H1 (cell line): ENCODE measurements around the gene SLC7A14. TPM values are rescaled to one million over a fixed set of nuclear protein-coding genes. Genes with fewer than 3 reads are reported as not detected.

Source experiments
- CTCF ChIA-PET: fragments of 300-600 bp; sonication (Branson Sonifier 250); formaldehyde crosslinking; loops from one replicate; lab custom pipeline; 2021; ENCODE audit not compliant: partially characterized antibody; lab: Charles Lee
- POLR2A ChIA-PET: fragments of 300-600 bp; sonication (Branson Sonifier 250); formaldehyde crosslinking; loops from one replicate; lab custom pipeline; 2021; ENCODE audit warnings: inconsistent platforms; ENCODE audit not compliant: partially characterized antibody; lab: Charles Lee
- DNase-seq, 2 experiments: peaks; one replicate each; pipeline versions ENCODE4 v3.0.0 to v3.0.0-alpha.2; 2010 to 2022; ENCODE audit warnings: low spot score in 2 of 2, low read depth in 1 of 2, mixed read lengths in 1 of 2
- FAIRE-seq: peaks from 2 replicates; lab custom pipeline; 2011; peaks lifted over from hg19 to GRCh38; lab: Jason Lieb, UNC
- H2AFZ ChIP-seq: 2 replicates; pipeline ENCODE4 v1.8.1; 2012; ENCODE audit warnings: low read length, inconsistent platforms
- H2AK5ac ChIP-seq: 2 replicates; pipeline ENCODE4 v1.6.1; 2013; ENCODE audit warnings: low read depth, low read length
- H2BK120ac ChIP-seq: replicated peaks from 2 replicates; pipeline ENCODE3; 2013; ENCODE audit warnings: low read depth, low read length, inconsistent platforms
- H2BK12ac ChIP-seq: 2 replicates; pipeline ENCODE4 v1.6.1; 2013; ENCODE audit warnings: low read depth, low read length
- H2BK15ac ChIP-seq: 2 replicates; pipeline ENCODE4 v1.6.1; 2013; ENCODE audit warnings: low read length
- H2BK20ac ChIP-seq: 2 replicates; pipeline ENCODE4 v1.6.1; 2013; ENCODE audit warnings: low read length
- H2BK5ac ChIP-seq: 2 replicates; pipeline ENCODE4 v1.6.1; 2013; ENCODE audit warnings: low read depth, low read length
- H3K14ac ChIP-seq: 2 replicates; pipeline ENCODE4 v1.6.1; 2013; ENCODE audit warnings: inconsistent platforms; ENCODE audit not compliant: insufficient read length
- H3K18ac ChIP-seq: 2 replicates; pipeline ENCODE4 v1.6.1; 2013; ENCODE audit warnings: low read length; ENCODE audit errors: extremely low read depth
- H3K23ac ChIP-seq: 2 replicates; pipeline ENCODE4 v1.6.1; 2013; ENCODE audit warnings: inconsistent platforms; ENCODE audit not compliant: insufficient read length
- H3K23me2 ChIP-seq: 2 replicates; pipeline ENCODE4 v1.6.1; 2013; ENCODE audit warnings: low read depth, low read length
- H3K27ac ChIP-seq: 2 replicates; pipeline ENCODE4 v1.6.1; 2011; ENCODE audit warnings: low read depth, low read length, inconsistent platforms
- H3K27me3 ChIP-seq, 4 experiments: replicated peaks in 1 of 4; 1 replicate in 1 of 4; 2 replicates in 3 of 4; pipeline versions ENCODE4 v1.6.1 to v1.8.1; 2011 to 2013; ENCODE audit warnings: low read length in 3 of 4, mild to moderate bottlenecking in 3 of 4, inconsistent platforms in 2 of 4, mixed read lengths in 2 of 4, moderate library complexity in 1 of 4; ENCODE audit not compliant: control insufficient read depth in 3 of 4, insufficient read depth in 3 of 4; ENCODE audit errors: extremely low read depth in 1 of 4
- H3K36me3 ChIP-seq, 4 experiments: 2 replicates each; pipeline versions ENCODE4 v1.6.1 to v1.8.1; 2011 to 2013; ENCODE audit warnings: mild to moderate bottlenecking in 4 of 4, low read length in 3 of 4, moderate library complexity in 2 of 4, control low read depth in 1 of 4, inconsistent platforms in 1 of 4; ENCODE audit not compliant: insufficient read depth in 4 of 4, control insufficient read depth in 2 of 4
- H3K4ac ChIP-seq: replicated peaks from 2 replicates; pipeline ENCODE3; 2013; ENCODE audit warnings: low read length, low read depth, mixed read lengths, inconsistent platforms; ENCODE audit not compliant: insufficient read length
- H3K4me1 ChIP-seq, 4 experiments: replicated peaks in 1 of 4; 1 replicate in 1 of 4; 2 replicates in 3 of 4; pipeline versions ENCODE4 v1.6.1 to v1.8.1; 2011 to 2013; ENCODE audit warnings: low read length in 3 of 4, inconsistent platforms in 2 of 4, mixed read lengths in 1 of 4; ENCODE audit not compliant: insufficient read depth in 4 of 4, control insufficient read depth in 3 of 4
- H3K4me2 ChIP-seq, 2 experiments: 2 replicates each; pipeline versions ENCODE4 v1.6.1 to v1.8.1; 2011 to 2013; ENCODE audit warnings: low read depth in 2 of 2, low read length in 2 of 2, control low read depth in 1 of 2, inconsistent platforms in 1 of 2, mild to moderate bottlenecking in 1 of 2; ENCODE audit not compliant: insufficient read depth in 1 of 2
- H3K4me3 ChIP-seq, 4 experiments: fragments of 200-600, 300-600 bp in 1 of 4; sonication (generic), shearing (Covaris generic), sonication (Bioruptor Twin) in 1 of 4; 2 replicates each; pipeline versions ENCODE4 v1.5.1 to v1.8.1; 2011 to 2016; ENCODE audit warnings: low read length in 4 of 4, low read depth in 3 of 4, control low read depth in 2 of 4, inconsistent platforms in 2 of 4, mild to moderate bottlenecking in 2 of 4, mixed read lengths in 1 of 4, moderate library complexity in 1 of 4; ENCODE audit not compliant: insufficient read depth in 2 of 4; ENCODE audit errors: extremely low read depth in 1 of 4
- H3K56ac ChIP-seq: replicated peaks from 2 replicates; pipeline ENCODE3; 2013; ENCODE audit warnings: low read depth, mild to moderate bottlenecking, mixed read lengths, low read length, inconsistent platforms; ENCODE audit not compliant: insufficient read length
- H3K79me1 ChIP-seq: 2 replicates; pipeline ENCODE4 v1.6.1; 2013; ENCODE audit warnings: low read depth, low read length, control low read depth
- H3K79me2 ChIP-seq, 2 experiments: 2 replicates each; pipeline versions ENCODE4 v1.6.1 to v1.8.1; 2012 to 2013; ENCODE audit warnings: low read length in 2 of 2, mild to moderate bottlenecking in 2 of 2, inconsistent platforms in 1 of 2; ENCODE audit not compliant: insufficient read depth in 2 of 2, control insufficient read depth in 1 of 2
- H3K9ac ChIP-seq, 4 experiments: replicated peaks in 1 of 4; 1 replicate in 1 of 4; 2 replicates in 3 of 4; pipeline versions ENCODE4 v1.6.1 to v1.8.1; 2011 to 2013; ENCODE audit warnings: low read depth in 3 of 4, low read length in 3 of 4, control low read depth in 2 of 4, mild to moderate bottlenecking in 2 of 4, moderate library complexity in 2 of 4, inconsistent platforms in 1 of 4; ENCODE audit errors: extremely low read depth in 1 of 4
- H3K9me3 ChIP-seq, 2 experiments: 2 replicates each; pipeline versions ENCODE4 v1.6.1 to v1.8.1; 2012 to 2013; ENCODE audit warnings: mild to moderate bottlenecking in 2 of 2, moderate library complexity in 2 of 2, control low read depth in 1 of 2, inconsistent platforms in 1 of 2, low read depth in 1 of 2, low read length in 1 of 2, mixed read lengths in 1 of 2; ENCODE audit not compliant: insufficient read depth in 2 of 2
- H4K20me1 ChIP-seq, 2 experiments: replicated peaks in 1 of 2; 2 replicates each; pipeline versions ENCODE3 to v1.8.1; 2011 to 2013; ENCODE audit warnings: inconsistent platforms in 2 of 2, low read length in 2 of 2, mild to moderate bottlenecking in 1 of 2; ENCODE audit not compliant: insufficient read depth in 2 of 2, control insufficient read depth in 1 of 2
- H4K5ac ChIP-seq: 2 replicates; pipeline ENCODE4 v1.6.1; 2013; ENCODE audit warnings: low read length, low read depth, mixed read lengths, inconsistent platforms; ENCODE audit not compliant: insufficient read length
- H4K8ac ChIP-seq: 2 replicates; pipeline ENCODE4 v1.8.0; 2013; ENCODE audit warnings: mild to moderate bottlenecking, moderate library complexity, low read length, inconsistent platforms; ENCODE audit not compliant: insufficient read depth; ENCODE audit errors: extremely low read depth
- H4K91ac ChIP-seq: replicated peaks from 2 replicates; pipeline ENCODE3; 2013; ENCODE audit warnings: low read length, mixed read lengths, inconsistent platforms; ENCODE audit not compliant: insufficient read length
- FOSL1 ChIP-seq: IDR thresholded peaks from 2 replicates; pipeline ENCODE4 v1.6.1; 2011; ENCODE audit warnings: mild to moderate bottlenecking, low read depth, low read length, moderate library complexity; ENCODE audit not compliant: insufficient read depth
- RBBP5 ChIP-seq: IDR thresholded peaks from 2 replicates; pipeline ENCODE4 v1.7.1; 2012; ENCODE audit warnings: low read depth, mild to moderate bottlenecking, inconsistent platforms, low read length, moderate library complexity, borderline replicate concordance
- RXRA ChIP-seq: IDR thresholded peaks from 2 replicates; pipeline ENCODE4 v1.6.1; 2011; ENCODE audit warnings: low read depth, mild to moderate bottlenecking, low read length, moderate library complexity; ENCODE audit not compliant: insufficient read depth
- TAF1 ChIP-seq: IDR thresholded peaks from 2 replicates; pipeline ENCODE4 v1.6.1; 2011; ENCODE audit warnings: mild to moderate bottlenecking, low read depth, low read length
- WGBS, 2 experiments: shearing (Covaris generic) in 1 of 2; methylation state at CpG; one replicate each; pipeline versions ENCODE4 v1.1.6 to v1.1.7; 2013 to 2015; ENCODE audit warnings: low lambda C conversion rate in 2 of 2, mixed read lengths in 2 of 2, inconsistent platforms in 1 of 2, low coverage in 1 of 2, missing lambda C conversion rate in 1 of 2; ENCODE audit not compliant: insufficient replicate concordance in 2 of 2, insufficient coverage in 1 of 2, insufficient read length in 1 of 2; ENCODE audit errors: extremely low coverage in 1 of 2, missing lambda C conversion rate in 1 of 2; 5-methylcytosine and 5-hydroxymethylcytosine counted together
- polyA plus RNA-seq, 7 experiments: library from polyadenylated mRNA; depleted of rRNA in 3 of 7; stranded (reverse) in 5 of 7; unstranded in 2 of 7; fragments of >200 nt in 5 of 7; fragments of 200-250 nt in 2 of 7; gene quantifications; 1 replicate in 5 of 7; 2 replicates in 1 of 7; 4 replicates in 1 of 7; pipeline versions ENCODE4 v1.2.1 to v1.2.3, GENCODE V29; 2011 to 2013; ENCODE audit warnings: missing spikeins in 2 of 7, mixed read lengths in 2 of 7
- total RNA-seq: library from RNA; stranded (reverse); fragmentation: NEBNext Ultra II Directional; extraction: Animal tissue kit (Norgen Biotek cat#: 25700); gene quantifications from 2 replicates; pipeline ENCODE4 v1.2.1, GENCODE V29; 2021
- TF ChIP-seq, protein P1 (sequence below), 3 experiments: IDR thresholded peaks; 1 replicate in 2 of 3; 2 replicates in 1 of 3; pipeline versions ENCODE4 v1.5.1 to v1.6.1; 2011; ENCODE audit warnings: low read length in 3 of 3, mild to moderate bottlenecking in 3 of 3, inconsistent platforms in 2 of 3, low read depth in 1 of 3, moderate library complexity in 1 of 3; ENCODE audit not compliant: insufficient read depth in 1 of 3; ENCODE audit errors: control extremely low read depth in 1 of 3
- TF ChIP-seq, protein P2 (sequence below): IDR thresholded peaks from 2 replicates; pipeline ENCODE4 v1.6.1; 2011; ENCODE audit warnings: low read length, improper control_type of control experiment

SLC7A14 gene
- total and polyA plus RNA-seq, 2 of the 8 experiments (the other 6 are each of a cell fraction or from before 2014, with no cell fraction given): 0.21 to 0.95 TPM

DNA sequence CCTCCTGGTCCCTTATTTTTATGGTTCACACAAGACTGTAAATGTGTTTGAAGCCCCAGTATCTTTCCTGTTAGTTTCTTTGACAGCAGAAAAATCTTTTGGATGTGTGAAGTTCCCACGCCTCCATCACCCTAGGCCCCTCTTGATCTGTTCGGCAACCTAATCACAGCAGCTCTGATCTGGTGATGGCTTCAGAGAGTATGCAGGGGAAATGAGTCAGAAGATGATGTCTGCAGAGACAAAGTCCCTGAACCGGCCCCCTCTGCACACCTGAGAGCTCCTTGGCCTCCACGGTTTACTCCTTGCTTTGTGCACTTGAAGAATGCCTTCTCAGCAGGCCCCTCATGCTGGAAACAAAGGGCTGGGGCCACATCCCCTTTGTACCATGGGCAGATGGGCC is 103.7 kb downstream of the SLC7A14 start:
- FAIRE-seq: no peak
- TF ChIP-seq TAF1 (no peak), FOSL1 (no peak), RBBP5 (no peak), RXRA (no peak)
- TF ChIP-seq, protein P1, sequence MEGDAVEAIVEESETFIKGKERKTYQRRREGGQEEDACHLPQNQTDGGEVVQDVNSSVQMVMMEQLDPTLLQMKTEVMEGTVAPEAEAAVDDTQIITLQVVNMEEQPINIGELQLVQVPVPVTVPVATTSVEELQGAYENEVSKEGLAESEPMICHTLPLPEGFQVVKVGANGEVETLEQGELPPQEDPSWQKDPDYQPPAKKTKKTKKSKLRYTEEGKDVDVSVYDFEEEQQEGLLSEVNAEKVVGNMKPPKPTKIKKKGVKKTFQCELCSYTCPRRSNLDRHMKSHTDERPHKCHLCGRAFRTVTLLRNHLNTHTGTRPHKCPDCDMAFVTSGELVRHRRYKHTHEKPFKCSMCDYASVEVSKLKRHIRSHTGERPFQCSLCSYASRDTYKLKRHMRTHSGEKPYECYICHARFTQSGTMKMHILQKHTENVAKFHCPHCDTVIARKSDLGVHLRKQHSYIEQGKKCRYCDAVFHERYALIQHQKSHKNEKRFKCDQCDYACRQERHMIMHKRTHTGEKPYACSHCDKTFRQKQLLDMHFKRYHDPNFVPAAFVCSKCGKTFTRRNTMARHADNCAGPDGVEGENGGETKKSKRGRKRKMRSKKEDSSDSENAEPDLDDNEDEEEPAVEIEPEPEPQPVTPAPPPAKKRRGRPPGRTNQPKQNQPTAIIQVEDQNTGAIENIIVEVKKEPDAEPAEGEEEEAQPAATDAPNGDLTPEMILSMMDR (IDR thresholded peaks at IDR 0.05; ENCODE audit: control extremely low read depth in 1 of 3, insufficient read depth in 1 of 3, low read depth in 1 of 3, low read length in 3 of 3): no peak
- TF ChIP-seq, protein P2, sequence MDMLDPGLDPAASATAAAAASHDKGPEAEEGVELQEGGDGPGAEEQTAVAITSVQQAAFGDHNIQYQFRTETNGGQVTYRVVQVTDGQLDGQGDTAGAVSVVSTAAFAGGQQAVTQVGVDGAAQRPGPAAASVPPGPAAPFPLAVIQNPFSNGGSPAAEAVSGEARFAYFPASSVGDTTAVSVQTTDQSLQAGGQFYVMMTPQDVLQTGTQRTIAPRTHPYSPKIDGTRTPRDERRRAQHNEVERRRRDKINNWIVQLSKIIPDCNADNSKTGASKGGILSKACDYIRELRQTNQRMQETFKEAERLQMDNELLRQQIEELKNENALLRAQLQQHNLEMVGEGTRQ: no peak

More for the DNA sequence above, 103.7 kb downstream of the SLC7A14 start:
- Histone ChIP-seq H3K27me3 (no peaks in the 10 kb centered on the region), H3K9me3 (0 out of 4 replicates have a peak, but pooled peaks cover 0 to 2% of the 10 kb centered on the region in 2 experiments), H3K79me2 (no peaks in the 10 kb centered on the region), H3K27ac (no peak overlapping the region), H3K23ac (no peak overlapping the region), H3K18ac (no peak overlapping the region), H3K4me3 (no peak overlapping the region), H2BK20ac (no peak overlapping the region), H3K79me1 (no peaks in the 10 kb centered on the region), H2BK15ac (no peak overlapping the region), H3K36me3 (no peaks in the 10 kb centered on the region), H3K56ac (no peak overlapping the region), H3K4me2 (no peak overlapping the region), H3K9ac (no peak overlapping the region), H4K20me1 (no peaks in the 10 kb centered on the region), H4K5ac (no peak overlapping the region), H3K4me1 (peaks cover 0 to 2% (median under 1%) of the 10 kb centered on the region in 4 experiments; a peak in 2 of 7 replicates), H3K4ac (no peak overlapping the region), H3K14ac (no peak overlapping the region), H2BK12ac (no peak overlapping the region), H4K91ac (no peak overlapping the region), H4K8ac (no peak overlapping the region), H2AFZ (no peak overlapping the region), H2BK5ac (no peak overlapping the region), H2BK120ac (no peak overlapping the region), H2AK5ac (no peak overlapping the region), H3K23me2 (no peaks in the 10 kb centered on the region)
- ChIA-PET CTCF (interaction anchor here (0.9 to 4.5 kb wide), 8 partner anchors 9 to 329 kb away, joined by 3 to 35 read pairs (median 5); no protein-coding TSS in a partner anchor), POLR2A (no interaction called here)
- 89% methylated on average over 4 of the region's 4 CpGs; no CpG with 5 or more reads in 1 of the 2 experiments for WGBS, 2 experiments
- peak in 1 of 2 experiments; percentile 30 for DNase-seq
